Measurements from ENCODE around the gene LAD1.

The LAD1 gene

GRCh38 chr1:201364808-201365105 is 34.4 kb downstream of the LAD1 start:
- no peak for DNase-seq (ENCODE audit: extremely low read depth, low read depth)
- no peak for TF ChIP-seq CTCF (IDR thresholded peaks at IDR 0.05; ENCODE audit: low read depth, low read length)

GRCh38 chr1:201363467-201363866 is 35.7 kb downstream of the LAD1 start:
- DNase-seq (ENCODE audit: extremely low read depth, low read depth): no peak
- no peak for TF ChIP-seq CTCF (IDR thresholded peaks at IDR 0.05; ENCODE audit: low read depth, low read length)

- no peak for DNase-seq (ENCODE audit: extremely low read depth, low read depth)
- TF ChIP-seq CTCF (IDR thresholded peaks at IDR 0.05; ENCODE audit: low read depth, low read length): no peak
These were observed 36.2 kb downstream of the LAD1 start for GRCh38 chr1:201362906-201363305.

- TF ChIP-seq CTCF (IDR thresholded peaks at IDR 0.05; ENCODE audit: low read depth, low read length): peak; percentile 83
- peak; percentile 15 for DNase-seq (ENCODE audit: extremely low read depth, low read depth)
These were observed 37.2 kb downstream of the LAD1 start for GRCh38 chr1:201361652-201362504.

- DNase-seq (ENCODE audit: extremely low read depth, low read depth): no peak
- TF ChIP-seq CTCF (IDR thresholded peaks at IDR 0.05; ENCODE audit: low read depth, low read length): no peak
These were observed 38.0 kb downstream of the LAD1 start for GRCh38 chr1:201360901-201361651.

GRCh38 chr1:201360486-201360885 is 38.6 kb downstream of the LAD1 start:
- TF ChIP-seq CTCF (IDR thresholded peaks at IDR 0.05; ENCODE audit: low read depth, low read length): no peak
- DNase-seq (ENCODE audit: extremely low read depth, low read depth): no peak

GRCh38 chr1:201359873-201360210 is 39.3 kb downstream of the LAD1 start:
- no peak for TF ChIP-seq CTCF (IDR thresholded peaks at IDR 0.05; ENCODE audit: low read depth, low read length)
- DNase-seq (ENCODE audit: extremely low read depth, low read depth): no peak
